Neutrophil (primary cell): ENCODE results near the gene SORBS1.

Source experiments
- H3K27ac ChIP-seq: fragments of 200-600 bp; sonication (generic); 2 replicates; pipeline ENCODE4 v1.5.1; 2016; ENCODE audit warnings: mild to moderate bottlenecking, moderate library complexity
- H3K27me3 ChIP-seq: fragments of 200-600 bp; sonication (generic); 2 replicates; pipeline ENCODE4 v1.6.0; 2016; ENCODE audit warnings: mild to moderate bottlenecking
- H3K36me3 ChIP-seq: fragments of 200-600 bp; sonication (generic); 2 replicates; pipeline ENCODE4 v1.5.1; 2017
- H3K4me1 ChIP-seq, 2 experiments: fragments of 200-600 bp in 1 of 2; sonication (generic) in 1 of 2; 1 replicate in 1 of 2; 2 replicates in 1 of 2; pipeline versions ENCODE4 v1.5.1 to v1.6.1; 2013 to 2016; ENCODE audit warnings: low read depth in 1 of 2, low read length in 1 of 2, mild to moderate bottlenecking in 1 of 2, moderate library complexity in 1 of 2; ENCODE audit not compliant: control insufficient read depth in 1 of 2, insufficient read depth in 1 of 2
- H3K4me3 ChIP-seq, 2 experiments: fragments of 200-600 bp in 1 of 2; sonication (generic) in 1 of 2; 1 replicate in 1 of 2; 2 replicates in 1 of 2; pipeline ENCODE4 v1.5.1; 2013 to 2016; ENCODE audit warnings: low read depth in 1 of 2, low read length in 1 of 2, mild to moderate bottlenecking in 1 of 2, moderate library complexity in 1 of 2
- H3K9me3 ChIP-seq: fragments of 200-600 bp; sonication (generic); 2 replicates; pipeline ENCODE4 v1.5.1; 2016
- TF ChIP-seq, protein P1 (sequence below): fragments of 200-600 bp; sonication (generic); IDR thresholded peaks from 2 replicates; pipeline ENCODE4 v1.5.1; 2016; ENCODE audit warnings: antibody characterized with exemption

SORBS1 gene

GRCh38 chr10:95467162-95467599 is 94.0 kb downstream of the SORBS1 start:
- Histone ChIP-seq H3K9me3 (no peaks in the 10 kb centered on the region), H3K36me3 (no peaks in the 10 kb centered on the region), H3K4me1 (peaks cover 0 to 5% of the 10 kb centered on the region in 2 experiments), H3K27ac (no peak overlapping the region), H3K4me3 (no peak overlapping the region), H3K27me3 (peaks cover 12% of the 10 kb centered on the region)
- TF ChIP-seq, protein P1, sequence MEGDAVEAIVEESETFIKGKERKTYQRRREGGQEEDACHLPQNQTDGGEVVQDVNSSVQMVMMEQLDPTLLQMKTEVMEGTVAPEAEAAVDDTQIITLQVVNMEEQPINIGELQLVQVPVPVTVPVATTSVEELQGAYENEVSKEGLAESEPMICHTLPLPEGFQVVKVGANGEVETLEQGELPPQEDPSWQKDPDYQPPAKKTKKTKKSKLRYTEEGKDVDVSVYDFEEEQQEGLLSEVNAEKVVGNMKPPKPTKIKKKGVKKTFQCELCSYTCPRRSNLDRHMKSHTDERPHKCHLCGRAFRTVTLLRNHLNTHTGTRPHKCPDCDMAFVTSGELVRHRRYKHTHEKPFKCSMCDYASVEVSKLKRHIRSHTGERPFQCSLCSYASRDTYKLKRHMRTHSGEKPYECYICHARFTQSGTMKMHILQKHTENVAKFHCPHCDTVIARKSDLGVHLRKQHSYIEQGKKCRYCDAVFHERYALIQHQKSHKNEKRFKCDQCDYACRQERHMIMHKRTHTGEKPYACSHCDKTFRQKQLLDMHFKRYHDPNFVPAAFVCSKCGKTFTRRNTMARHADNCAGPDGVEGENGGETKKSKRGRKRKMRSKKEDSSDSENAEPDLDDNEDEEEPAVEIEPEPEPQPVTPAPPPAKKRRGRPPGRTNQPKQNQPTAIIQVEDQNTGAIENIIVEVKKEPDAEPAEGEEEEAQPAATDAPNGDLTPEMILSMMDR = no peak

GRCh38 chr10:95466436-95466835 is 94.7 kb downstream of the SORBS1 start:
- Histone ChIP-seq H3K9me3 (no peaks in the 10 kb centered on the region), H3K4me3 (no peak overlapping the region), H3K27me3 (peaks cover 12% of the 10 kb centered on the region), H3K27ac (no peak overlapping the region), H3K36me3 (no peaks in the 10 kb centered on the region), H3K4me1 (peaks cover 0 to 5% of the 10 kb centered on the region in 2 experiments)
- TF ChIP-seq, protein P1 = no peak

DNA sequence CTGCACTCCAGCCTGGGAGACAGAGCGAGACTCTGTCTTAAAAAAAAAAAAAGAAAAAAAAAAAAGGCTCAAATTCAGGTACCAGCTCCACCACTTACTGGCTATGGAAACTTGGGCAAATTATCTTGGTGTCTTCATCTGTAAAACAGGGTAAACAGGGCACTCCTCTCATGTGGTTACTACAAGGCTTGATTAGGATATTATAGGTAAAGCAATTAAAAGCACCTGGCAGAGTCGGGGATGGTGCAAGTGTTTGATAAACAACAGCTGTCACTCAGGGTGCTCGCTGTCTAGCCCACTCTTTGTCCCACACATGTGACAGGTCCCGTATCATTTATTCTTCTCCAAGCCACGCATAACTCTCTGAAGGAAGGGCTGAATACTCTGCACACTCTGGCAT is 96.9 kb downstream of the SORBS1 start:
- no peaks in the 10 kb centered on the region for H3K9me3 ChIP-seq
- TF ChIP-seq, protein P1 = no peak
- H3K4me1 ChIP-seq = peaks cover 0 to 5% of the 10 kb centered on the region in 2 experiments
- no peak overlapping the region for H3K27ac ChIP-seq
- H3K4me3 ChIP-seq = no peak overlapping the region
- H3K36me3 ChIP-seq = no peaks in the 10 kb centered on the region
- H3K27me3 ChIP-seq = peaks cover 12% of the 10 kb centered on the region

- TF ChIP-seq, protein P1 = no peak
- Histone ChIP-seq H3K36me3 (no peaks in the 10 kb centered on the region), H3K4me1 (peaks cover 0 to 5% of the 10 kb centered on the region in 2 experiments), H3K4me3 (no peak overlapping the region), H3K27me3 (peaks cover 12% of the 10 kb centered on the region), H3K27ac (no peak overlapping the region), H3K9me3 (no peaks in the 10 kb centered on the region)
Measured at GRCh38 chr10:95462740-95463667, 98.2 kb downstream of the SORBS1 start.

DNA sequence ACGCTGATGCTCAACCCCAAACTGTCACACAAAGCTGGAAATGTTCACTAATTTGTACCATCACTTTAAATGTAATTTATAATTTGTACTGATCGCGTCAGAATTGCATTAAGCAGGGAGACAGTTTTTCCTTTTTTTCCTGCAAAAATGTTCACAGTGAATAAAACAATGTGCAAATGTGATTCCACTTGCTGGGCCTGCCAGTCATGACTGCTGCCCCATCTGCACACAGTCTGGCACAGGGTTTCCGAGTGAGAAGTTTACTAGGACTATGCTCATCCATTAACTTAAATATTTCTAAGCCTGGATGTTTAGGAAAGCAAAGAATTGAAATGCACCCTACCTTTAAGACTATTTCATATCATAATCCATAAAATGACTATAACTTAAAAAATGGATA is 99.6 kb downstream of the SORBS1 start:
- Histone ChIP-seq H3K4me3 (no peak overlapping the region), H3K9me3 (no peaks in the 10 kb centered on the region), H3K36me3 (no peaks in the 10 kb centered on the region), H3K27me3 (peaks cover 8% of the 10 kb centered on the region), H3K27ac (no peak overlapping the region), H3K4me1 (no peaks in the 10 kb centered on the region)
- TF ChIP-seq, protein P1 = no peak
